NB4 (cell line): ENCODE results near the gene PHLDA2.
A peak's percentile ranks its signal among the peaks of the same experiment; 100 is the strongest.

Experiments
- DNase-seq: peaks from one replicate; pipeline ENCODE4 v3.0.0; 2010; ENCODE audit warnings: low read depth
- H3K4me3 ChIP-seq: one replicate; pipeline ENCODE4 v1.5.1; 2011; ENCODE audit warnings: mild to moderate bottlenecking, low read depth, low read length, moderate library complexity
- MYC ChIP-seq: IDR thresholded peaks from 2 replicates; pipeline ENCODE4 v1.6.1; 2011; ENCODE audit warnings: low read depth, low read length
- POLR2A ChIP-seq: IDR thresholded peaks from 2 replicates; pipeline ENCODE4 v1.6.1; 2011; ENCODE audit warnings: mild to moderate bottlenecking; ENCODE audit not compliant: insufficient read length; ENCODE audit errors: extremely low read depth
- TF ChIP-seq, protein P1 (sequence below): IDR thresholded peaks from 2 replicates; pipeline ENCODE4 v1.6.1; 2011; ENCODE audit warnings: low read depth, low read length
- TF ChIP-seq, protein P2 (sequence below): IDR thresholded peaks from one replicate; pipeline ENCODE4 v1.5.1; 2012; ENCODE audit warnings: low read depth, low read length

The PHLDA2 gene

DNA sequence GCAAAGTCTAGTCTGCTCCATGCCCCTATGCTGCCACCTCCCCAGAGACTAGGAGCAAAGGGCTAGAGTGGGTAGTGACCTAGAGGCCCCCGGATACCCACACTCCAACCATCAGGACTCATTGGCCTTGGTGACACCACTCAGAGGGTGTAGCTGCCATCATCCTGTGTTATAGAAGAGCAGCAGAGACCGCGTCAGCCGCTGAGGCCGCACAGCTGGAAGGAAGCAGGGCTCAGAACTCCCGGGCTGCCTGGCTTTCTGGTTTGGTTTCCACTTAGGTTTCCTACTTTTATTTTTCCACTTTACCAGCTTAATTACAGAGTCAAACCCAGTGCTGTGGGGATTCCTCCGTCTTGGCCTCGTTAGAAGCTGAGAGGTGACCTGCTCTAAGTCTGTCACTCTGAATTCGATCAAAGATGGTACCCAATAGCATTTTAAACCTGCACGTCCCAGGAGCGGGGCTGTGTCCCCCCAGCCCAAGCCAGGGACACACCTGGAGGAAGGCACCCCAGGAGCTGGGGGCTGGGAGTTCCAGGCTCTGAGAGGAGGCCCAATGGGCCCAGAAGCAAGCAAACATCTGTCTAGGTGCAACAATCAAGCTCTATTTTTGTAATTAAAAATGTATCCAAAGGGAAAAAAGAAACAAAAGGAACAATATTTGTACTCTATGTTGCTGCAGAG is 41.6 kb downstream of the PHLDA2 start:
- no peak for DNase-seq
- TF ChIP-seq POLR2A = no peak
- no peak for TF ChIP-seq MYC
- TF ChIP-seq, protein P1, sequence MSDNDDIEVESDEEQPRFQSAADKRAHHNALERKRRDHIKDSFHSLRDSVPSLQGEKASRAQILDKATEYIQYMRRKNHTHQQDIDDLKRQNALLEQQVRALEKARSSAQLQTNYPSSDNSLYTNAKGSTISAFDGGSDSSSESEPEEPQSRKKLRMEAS = no peak
- TF ChIP-seq, protein P2, sequence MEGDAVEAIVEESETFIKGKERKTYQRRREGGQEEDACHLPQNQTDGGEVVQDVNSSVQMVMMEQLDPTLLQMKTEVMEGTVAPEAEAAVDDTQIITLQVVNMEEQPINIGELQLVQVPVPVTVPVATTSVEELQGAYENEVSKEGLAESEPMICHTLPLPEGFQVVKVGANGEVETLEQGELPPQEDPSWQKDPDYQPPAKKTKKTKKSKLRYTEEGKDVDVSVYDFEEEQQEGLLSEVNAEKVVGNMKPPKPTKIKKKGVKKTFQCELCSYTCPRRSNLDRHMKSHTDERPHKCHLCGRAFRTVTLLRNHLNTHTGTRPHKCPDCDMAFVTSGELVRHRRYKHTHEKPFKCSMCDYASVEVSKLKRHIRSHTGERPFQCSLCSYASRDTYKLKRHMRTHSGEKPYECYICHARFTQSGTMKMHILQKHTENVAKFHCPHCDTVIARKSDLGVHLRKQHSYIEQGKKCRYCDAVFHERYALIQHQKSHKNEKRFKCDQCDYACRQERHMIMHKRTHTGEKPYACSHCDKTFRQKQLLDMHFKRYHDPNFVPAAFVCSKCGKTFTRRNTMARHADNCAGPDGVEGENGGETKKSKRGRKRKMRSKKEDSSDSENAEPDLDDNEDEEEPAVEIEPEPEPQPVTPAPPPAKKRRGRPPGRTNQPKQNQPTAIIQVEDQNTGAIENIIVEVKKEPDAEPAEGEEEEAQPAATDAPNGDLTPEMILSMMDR = no peak
- H3K4me3 ChIP-seq = no peak overlapping the region

DNA sequence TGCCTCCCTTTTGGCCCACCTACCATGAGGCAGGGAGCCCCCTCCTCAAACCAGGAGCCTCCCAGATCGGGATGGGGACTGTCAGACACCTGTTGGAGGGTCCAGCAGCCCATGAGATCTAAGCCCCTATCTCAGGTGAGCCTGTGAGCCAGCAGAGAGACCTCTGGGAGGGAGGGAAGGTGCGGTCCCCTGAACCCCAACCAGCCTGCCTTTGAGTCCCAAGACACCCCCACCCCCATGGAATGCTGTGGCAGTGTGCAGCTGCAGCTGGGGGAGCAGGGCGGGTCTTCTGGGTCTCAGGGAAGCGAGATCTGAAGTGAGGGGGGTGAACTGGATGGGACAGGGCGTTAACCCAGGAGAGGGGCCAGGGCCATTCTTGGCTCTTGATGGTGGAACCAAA is 42.3 kb downstream of the PHLDA2 start:
- TF ChIP-seq, protein P1 = no peak
- TF ChIP-seq POLR2A (no peak), MYC (no peak)
- DNase-seq = no peak
- H3K4me3 ChIP-seq = no peak overlapping the region

DNA sequence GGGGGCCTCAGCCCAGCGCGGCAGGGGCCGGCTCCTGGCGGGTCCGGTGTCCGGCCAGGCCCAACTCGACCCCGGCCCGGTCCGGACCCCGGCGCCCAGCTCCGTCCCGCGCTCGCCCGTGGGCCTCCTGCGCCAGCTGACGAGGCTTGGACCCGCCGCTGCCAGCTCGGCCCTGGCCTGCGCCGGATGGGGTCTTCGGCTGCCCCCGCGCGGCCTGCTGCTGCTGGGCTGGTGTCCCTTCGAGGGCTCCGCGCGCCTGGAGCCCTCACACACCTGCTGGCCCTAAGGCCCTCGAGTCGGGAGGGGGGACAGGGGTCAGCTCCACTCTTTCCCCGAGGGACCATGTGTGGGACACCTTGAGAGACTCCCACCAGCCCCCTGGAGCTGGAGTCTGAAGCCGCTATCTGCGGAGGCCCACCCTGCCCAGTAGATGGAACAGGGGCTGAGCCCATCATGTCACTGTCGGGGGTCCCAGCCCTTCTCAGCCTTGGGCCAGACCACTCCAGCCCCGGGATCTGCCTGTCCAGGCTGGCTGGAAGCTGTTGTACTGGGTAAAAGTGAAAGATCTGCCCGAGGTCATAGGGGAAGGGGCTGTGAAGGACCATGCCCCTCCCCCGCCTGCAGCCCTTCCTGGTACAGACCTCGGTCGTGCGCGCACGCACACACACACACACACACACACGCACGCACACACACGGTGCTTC is 42.9 kb downstream of the PHLDA2 start:
- TF ChIP-seq, protein P2 = no peak
- TF ChIP-seq MYC = no peak
- TF ChIP-seq POLR2A = no peak
- TF ChIP-seq, protein P1 = no peak
- no peak for DNase-seq
- H3K4me3 ChIP-seq = no peak overlapping the region

- peak; percentile 75 for DNase-seq
- H3K4me3 ChIP-seq = no peak within 1 kb of the TSS
- no peak for TF ChIP-seq MYC
- no peak for TF ChIP-seq POLR2A
- TF ChIP-seq, protein P1 = no peak
- TF ChIP-seq, protein P2 = no peak
These were observed 43.5 kb downstream of the PHLDA2 start, which contains the start of gene CDKN1C for GRCh38 chr11:2885678-2886081. Gene CDKN1C (minus strand): TSS chr11:2885775. CDS start chr11:2885456, 319 bp downstream.

DNA sequence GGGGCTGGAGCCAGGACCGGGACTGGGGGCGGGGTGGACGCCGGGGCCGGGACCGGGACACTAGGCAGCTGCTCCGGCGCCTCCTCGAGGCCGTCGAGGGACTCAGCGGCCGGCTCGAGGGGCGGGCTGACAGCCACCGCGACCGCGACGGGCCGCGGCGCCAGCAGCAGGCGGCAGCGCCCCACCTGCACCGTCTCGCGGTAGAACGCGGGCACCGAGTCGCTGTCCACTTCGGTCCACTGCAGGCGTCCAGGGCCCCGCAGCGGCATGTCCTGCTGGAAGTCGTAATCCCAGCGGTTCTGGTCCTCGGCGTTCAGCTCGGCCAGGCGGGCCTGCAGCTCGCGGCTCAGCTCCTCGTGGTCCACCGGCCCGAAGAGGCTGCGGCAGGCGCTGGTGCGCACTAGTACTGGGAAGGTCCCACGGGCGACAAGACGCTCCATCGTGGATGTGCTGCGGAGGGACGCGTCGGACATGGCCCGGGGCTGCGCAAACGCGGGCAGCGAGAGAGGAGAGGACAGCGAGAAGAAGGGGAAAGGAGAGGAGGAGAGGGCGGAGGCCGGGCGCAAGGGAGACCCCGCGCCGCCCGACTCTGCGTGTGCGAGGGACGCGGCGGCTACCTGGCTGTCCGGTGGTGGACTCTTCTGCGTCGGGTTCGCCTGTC is 44.1 kb downstream of the PHLDA2 start:
- peak; percentile 63 for DNase-seq
- no peak for TF ChIP-seq MYC
- TF ChIP-seq, protein P1 = no peak
- TF ChIP-seq, protein P2 = no peak
- TF ChIP-seq POLR2A = no peak
- H3K4me3 ChIP-seq = no peak overlapping the region
